Measurements from ENCODE around the gene TMBIM1.

The TMBIM1 gene

DNA sequence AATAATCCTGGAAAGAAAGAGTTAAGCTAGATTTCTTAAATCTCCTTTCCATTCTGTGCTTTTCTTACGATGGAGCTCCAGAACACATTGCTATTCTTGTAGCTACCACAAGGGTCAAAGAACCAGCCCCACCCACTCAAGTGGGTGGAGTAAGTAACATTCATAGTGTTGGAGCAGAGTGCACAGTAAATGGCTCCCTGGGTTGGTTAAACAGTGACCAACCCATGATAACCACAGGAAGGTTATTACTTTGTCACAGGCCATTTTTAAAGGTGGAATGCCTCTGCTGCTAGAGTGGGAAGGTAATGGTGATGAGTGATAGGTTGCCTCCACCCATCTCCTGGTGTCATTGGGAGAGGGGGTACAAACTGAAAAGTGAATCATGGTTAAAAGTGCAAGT lies 61.4 kb downstream of the TMBIM1 start:
- no peak for DNase-seq (ENCODE audit: extremely low read depth, insufficient read length)
- Histone ChIP-seq H3K4me3 (replicated peaks; ENCODE audit: low read depth, low read length) (no peak overlapping the region), H3K27me3 (replicated peaks; ENCODE audit: control insufficient read depth, insufficient read depth, low read length) (no peaks in the 10 kb centered on the region), H3K36me3 (ENCODE audit: control insufficient read depth, insufficient read depth, low read length) (peaks cover 19% of the 10 kb centered on the region)
- TF ChIP-seq, protein P1, sequence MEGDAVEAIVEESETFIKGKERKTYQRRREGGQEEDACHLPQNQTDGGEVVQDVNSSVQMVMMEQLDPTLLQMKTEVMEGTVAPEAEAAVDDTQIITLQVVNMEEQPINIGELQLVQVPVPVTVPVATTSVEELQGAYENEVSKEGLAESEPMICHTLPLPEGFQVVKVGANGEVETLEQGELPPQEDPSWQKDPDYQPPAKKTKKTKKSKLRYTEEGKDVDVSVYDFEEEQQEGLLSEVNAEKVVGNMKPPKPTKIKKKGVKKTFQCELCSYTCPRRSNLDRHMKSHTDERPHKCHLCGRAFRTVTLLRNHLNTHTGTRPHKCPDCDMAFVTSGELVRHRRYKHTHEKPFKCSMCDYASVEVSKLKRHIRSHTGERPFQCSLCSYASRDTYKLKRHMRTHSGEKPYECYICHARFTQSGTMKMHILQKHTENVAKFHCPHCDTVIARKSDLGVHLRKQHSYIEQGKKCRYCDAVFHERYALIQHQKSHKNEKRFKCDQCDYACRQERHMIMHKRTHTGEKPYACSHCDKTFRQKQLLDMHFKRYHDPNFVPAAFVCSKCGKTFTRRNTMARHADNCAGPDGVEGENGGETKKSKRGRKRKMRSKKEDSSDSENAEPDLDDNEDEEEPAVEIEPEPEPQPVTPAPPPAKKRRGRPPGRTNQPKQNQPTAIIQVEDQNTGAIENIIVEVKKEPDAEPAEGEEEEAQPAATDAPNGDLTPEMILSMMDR (IDR thresholded peaks at IDR 0.05; ENCODE audit: insufficient read depth, low read length, poor library complexity, severe bottlenecking), result peak; percentile 9

DNA sequence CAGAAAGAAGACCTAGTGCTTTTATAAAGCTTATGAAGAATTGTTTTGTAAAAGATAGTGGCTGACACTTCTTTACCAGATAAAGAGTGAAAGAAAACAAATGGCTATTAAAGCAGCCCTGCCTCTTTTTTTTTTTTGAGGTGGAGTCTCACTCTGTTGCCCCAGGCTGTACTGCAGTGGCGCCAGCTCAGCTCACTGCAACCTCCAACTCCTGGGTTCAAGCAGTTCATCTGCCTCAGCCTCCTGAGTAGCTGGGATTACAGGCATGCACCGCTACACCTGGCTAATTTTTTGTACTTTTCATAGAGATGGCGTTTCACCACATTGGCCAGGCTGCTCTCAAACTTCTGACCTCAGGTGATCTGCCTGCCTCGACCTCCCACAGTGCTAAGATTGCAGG lies 62.5 kb downstream of the TMBIM1 start:
- Histone ChIP-seq H3K36me3 (ENCODE audit: control insufficient read depth, insufficient read depth, low read length) (peaks cover 19% of the 10 kb centered on the region), H3K27me3 (replicated peaks; ENCODE audit: control insufficient read depth, insufficient read depth, low read length) (no peaks in the 10 kb centered on the region), H3K4me3 (replicated peaks; ENCODE audit: low read depth, low read length) (0 out of 2 replicates have a peak overlapping the region, but pooled peaks have one; percentile 7)
- DNase-seq (ENCODE audit: extremely low read depth, insufficient read length), result no peak
- TF ChIP-seq, protein P1 (IDR thresholded peaks at IDR 0.05; ENCODE audit: insufficient read depth, low read length, poor library complexity, severe bottlenecking), result no peak

DNA sequence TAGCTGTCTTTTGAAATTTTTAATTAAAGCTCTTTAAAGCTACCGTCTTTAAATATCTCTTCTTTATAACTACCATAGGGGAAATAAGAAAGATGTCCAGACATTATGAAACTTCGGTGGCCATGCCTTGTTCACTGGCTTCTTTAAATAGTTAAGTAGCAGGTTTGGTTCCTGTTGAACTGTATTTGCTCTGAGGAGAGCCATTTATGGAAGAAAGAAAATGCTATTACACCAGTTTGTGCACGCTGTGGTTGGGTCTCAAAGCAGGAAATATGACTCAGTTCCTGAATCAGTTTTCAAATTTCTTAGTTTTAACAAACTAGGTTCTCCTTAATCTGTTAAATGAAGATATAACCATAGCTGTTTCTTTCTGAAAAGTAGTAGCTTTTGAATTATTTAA lies 63.1 kb downstream of the TMBIM1 start:
- H3K36me3 ChIP-seq (ENCODE audit: control insufficient read depth, insufficient read depth, low read length), result peaks cover 17% of the 10 kb centered on the region
- DNase-seq (ENCODE audit: extremely low read depth, insufficient read length), result peak; percentile 75
- no peak overlapping the region for H3K4me3 ChIP-seq (replicated peaks; ENCODE audit: low read depth, low read length)
- H3K27me3 ChIP-seq (replicated peaks; ENCODE audit: control insufficient read depth, insufficient read depth, low read length), result no peaks in the 10 kb centered on the region
- TF ChIP-seq, protein P1 (IDR thresholded peaks at IDR 0.05; ENCODE audit: insufficient read depth, low read length, poor library complexity, severe bottlenecking), result no peak

DNA sequence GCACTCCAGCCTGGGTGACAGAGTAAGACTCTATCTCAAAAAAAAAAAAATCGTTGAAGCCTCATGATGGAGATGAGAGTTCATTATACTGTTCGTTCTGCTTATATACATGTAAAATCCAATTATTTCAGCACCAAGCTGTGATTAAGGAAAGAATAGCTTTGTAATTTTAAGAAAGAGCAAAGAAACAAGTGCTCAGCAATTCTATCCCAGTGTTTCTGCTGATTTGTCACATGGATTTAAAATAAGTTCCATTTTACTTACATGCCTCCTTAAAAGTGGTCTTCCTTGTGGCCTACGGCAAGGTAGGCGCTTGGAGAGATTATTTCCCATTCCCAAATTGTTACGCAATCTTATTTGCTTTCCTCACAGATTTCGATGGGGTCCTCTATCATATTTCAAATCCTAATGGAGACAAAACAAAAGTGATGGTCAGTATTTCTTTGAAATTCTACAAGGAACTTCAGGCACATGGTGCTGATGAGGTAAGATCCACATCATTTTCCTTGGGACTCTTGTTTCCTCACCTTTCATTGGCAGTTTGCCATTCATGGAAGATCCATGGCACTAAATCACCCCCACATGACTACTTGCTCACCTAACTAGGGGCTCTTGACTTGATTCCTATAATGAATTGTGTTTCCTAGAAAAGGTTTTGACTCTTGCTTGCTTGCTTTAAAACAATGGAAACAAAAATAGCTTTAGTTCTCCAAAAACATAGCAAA lies 63.8 kb downstream of the TMBIM1 start:
- Histone ChIP-seq H3K27me3 (replicated peaks; ENCODE audit: control insufficient read depth, insufficient read depth, low read length) (no peaks in the 10 kb centered on the region), H3K36me3 (ENCODE audit: control insufficient read depth, insufficient read depth, low read length) (peaks cover 17% of the 10 kb centered on the region), H3K4me3 (replicated peaks; ENCODE audit: low read depth, low read length) (no peak overlapping the region)
- DNase-seq (ENCODE audit: extremely low read depth, insufficient read length), result no peak
- TF ChIP-seq, protein P1 (IDR thresholded peaks at IDR 0.05; ENCODE audit: insufficient read depth, low read length, poor library complexity, severe bottlenecking), result no peak

DNA sequence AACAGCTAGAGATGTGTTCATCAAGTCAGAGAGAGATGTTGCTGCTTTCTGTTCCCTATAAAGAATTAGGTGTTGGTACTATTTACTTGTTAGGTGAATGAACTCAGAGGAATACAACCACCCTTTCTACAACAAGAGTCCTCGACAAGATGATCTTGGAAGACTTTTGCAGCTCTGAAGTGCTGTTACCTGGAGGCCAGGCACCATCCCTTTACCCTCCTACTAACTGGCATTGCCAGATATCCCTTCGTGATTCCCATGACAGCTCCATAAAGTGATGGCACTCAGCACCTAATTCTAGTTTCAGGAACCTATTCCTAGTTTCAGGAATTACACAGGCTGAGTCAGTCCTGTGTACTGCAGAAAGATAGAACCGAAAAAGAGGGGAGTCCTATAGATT lies 65.4 kb downstream of the TMBIM1 start:
- no peaks in the 10 kb centered on the region for H3K27me3 ChIP-seq (replicated peaks; ENCODE audit: control insufficient read depth, insufficient read depth, low read length)
- TF ChIP-seq, protein P1 (IDR thresholded peaks at IDR 0.05; ENCODE audit: insufficient read depth, low read length, poor library complexity, severe bottlenecking), result no peak
- no peak overlapping the region for H3K4me3 ChIP-seq (replicated peaks; ENCODE audit: low read depth, low read length)
- H3K36me3 ChIP-seq (ENCODE audit: control insufficient read depth, insufficient read depth, low read length), result peaks cover 15% of the 10 kb centered on the region
- no peak for DNase-seq (ENCODE audit: extremely low read depth, insufficient read length)
